Measurements from ENCODE around the gene SPATS1.

Gene SPATS1

GRCh38 chr6:44387346-44388134, 45.1 kb downstream of the SPATS1 start, which contains the start of gene CDC5L:
TSS of gene CDC5L (plus strand) at chr6:44387706. CDS start at chr6:44387824, 118 bp downstream.
- DNase-seq (ENCODE audit: low read depth in 1 of 2, low spot score in 1 of 2), result peak; percentile 82 to 95

- DNase-seq (ENCODE audit: low read depth in 1 of 2, low spot score in 1 of 2), result no peak
Measured at GRCh38 chr6:44388135-44388487, 45.7 kb downstream of the SPATS1 start.

- no peak for DNase-seq (ENCODE audit: low read depth in 1 of 2, low spot score in 1 of 2)
Measured at GRCh38 chr6:44388887-44389286, 46.4 kb downstream of the SPATS1 start.

GRCh38 chr6:44390158-44390683, 47.8 kb downstream of the SPATS1 start:
- no peak for DNase-seq (ENCODE audit: low read depth in 1 of 2, low spot score in 1 of 2)

Data from activated CD4-positive, alpha-beta T cell treated with anti-CD3 and anti-CD28 coated beads, Interleukin-2, amount 50 U/mL, for 24 hours (primary cell).